ENCODE results near the gene DRC7.
A peak's percentile ranks its signal among the peaks of the same experiment; 100 is the strongest.
"Not testable (repeated sequence)": the region's sequence is repeated elsewhere in the genome, so short reads cannot be mapped to it uniquely, and the experiment has no call there.

The DRC7 gene

DNA sequence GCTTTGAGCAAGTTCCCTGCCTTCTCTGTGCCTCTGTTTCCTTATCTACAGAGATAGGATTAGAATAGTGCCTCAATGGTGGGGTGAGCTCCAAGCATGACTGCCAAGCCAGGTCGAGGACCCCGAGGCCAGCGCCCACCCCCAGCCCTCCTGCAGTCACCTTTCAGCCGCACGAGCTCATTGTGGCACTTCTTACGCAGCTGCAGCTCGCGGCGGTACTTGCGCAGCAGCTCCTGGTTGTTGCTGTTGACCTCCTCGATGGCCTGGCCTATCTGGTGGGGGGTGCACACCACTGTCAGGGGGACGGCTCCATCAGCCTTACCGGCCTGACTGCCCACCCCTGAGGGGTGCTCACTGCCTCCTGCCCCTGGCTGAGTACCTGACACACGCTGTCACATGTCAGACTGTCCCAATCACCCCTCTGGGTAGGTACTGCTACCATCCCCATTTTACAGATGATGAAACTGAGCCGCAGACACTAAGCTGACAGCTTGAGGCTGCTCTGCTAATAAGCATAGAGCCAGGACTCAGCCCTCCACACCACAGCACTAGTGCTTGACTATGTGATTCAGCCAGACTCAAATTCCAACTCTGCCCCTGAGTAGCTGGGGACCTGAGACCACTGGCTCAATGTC, 72.2 kb downstream of the DRC7 start:
- no peak for DNase-seq

DNA sequence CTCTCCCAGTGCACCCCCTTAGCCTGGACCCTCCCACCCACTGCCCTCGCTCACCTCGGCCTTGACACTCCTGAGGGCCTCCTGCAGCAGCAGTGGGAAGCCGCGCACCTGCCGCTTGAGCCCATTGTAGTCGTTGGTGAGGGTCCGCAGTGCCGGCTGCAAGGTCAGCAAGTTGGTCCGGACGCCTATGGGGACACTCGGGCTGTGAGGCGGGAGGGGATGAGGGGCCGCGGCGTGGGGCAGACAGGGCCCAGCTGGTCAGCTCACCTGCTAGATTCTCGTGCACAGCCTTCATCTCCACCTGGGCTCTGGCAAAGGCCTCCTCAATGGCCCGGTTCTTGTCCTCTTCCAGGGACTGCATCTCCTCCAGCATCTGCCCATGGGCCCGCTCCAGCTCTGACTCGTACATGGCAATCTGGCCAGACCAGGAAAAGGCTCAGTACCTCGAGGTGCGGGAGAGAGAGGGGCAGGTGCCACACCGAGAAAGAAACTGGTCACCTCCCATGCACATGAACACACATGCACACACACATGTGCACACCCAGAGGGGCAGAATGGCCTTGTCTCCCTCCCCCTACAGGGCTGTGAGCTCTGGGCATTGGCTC, 75.0 kb downstream of the DRC7 start:
- no peak for DNase-seq

- no peak for DNase-seq
These were observed 75.8 kb downstream of the DRC7 start for GRCh38 chr16:57770361-57770760.

DNA sequence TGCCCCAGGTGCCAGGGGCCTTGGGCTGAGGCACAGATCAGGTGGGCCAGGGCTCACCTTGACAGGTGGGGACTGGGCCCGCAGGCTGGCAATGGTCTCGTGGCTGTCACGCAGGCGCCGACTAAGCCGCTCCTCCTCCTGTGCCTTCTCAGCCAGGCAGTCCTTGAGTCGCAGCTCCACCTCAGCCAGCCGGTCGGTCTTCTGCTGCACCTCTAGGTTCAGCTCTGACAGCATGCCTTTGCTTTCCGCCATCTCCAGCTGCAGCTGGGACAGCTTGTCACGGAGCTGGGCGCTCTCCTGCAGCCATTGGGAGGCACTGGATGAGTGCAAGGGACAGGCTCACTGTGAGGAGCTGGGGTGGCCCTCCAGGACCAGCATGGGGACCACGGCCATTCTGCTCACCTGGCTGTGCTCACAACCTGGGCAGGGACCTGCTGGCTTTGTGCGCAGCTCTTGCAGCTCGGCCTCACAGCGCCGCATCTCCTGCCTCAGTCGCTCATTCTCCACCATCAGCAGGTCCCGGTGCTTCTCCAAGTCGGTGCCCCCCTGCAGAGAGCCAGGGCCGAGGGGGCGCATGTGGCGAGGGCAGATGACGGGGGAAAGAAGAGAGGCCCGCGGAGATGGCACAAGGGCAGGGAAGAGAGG, 76.7 kb downstream of the DRC7 start:
- DNase-seq, result no peak

GRCh38 chr16:57773019-57773418, 78.4 kb downstream of the DRC7 start:
- no peak for DNase-seq

- DNase-seq, result peak; percentile 13
These were observed 79.2 kb downstream of the DRC7 start for GRCh38 chr16:57773655-57774295.

DNA sequence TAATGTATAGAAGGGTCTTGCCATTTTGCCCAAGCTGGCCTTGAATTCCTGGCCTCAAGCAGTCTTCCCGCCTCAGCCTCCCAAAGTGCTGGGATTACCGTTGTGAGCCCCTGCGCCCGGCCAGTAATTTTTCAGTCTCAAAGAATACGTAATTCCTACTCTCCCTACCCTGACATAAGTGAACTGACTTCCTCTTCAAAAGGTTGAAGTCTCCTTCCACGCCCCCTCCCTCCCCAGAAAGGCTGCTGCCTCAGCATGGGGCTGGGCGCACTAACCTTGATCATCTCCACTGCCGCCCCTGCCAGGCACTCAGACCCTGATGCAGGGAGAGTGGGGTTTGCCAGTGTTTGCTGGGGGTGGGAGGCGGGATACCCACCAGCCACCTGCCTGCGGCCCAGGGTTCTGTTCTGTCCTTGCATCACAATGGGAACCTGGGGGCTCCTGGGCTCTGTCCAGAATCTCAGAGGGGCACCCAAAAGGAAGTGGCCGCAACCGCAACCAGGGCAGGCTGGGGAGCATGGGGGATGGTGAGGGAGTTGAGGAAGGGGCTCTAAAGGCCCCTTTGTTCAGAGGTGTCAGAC, 80.2 kb downstream of the DRC7 start:
- no peak for DNase-seq

GRCh38 chr16:57775661-57776469, 81.3 kb downstream of the DRC7 start:
- DNase-seq, result no peak

- DNase-seq, result no peak
These were observed 84.1 kb downstream of the DRC7 start for GRCh38 chr16:57778658-57779057.

DNA sequence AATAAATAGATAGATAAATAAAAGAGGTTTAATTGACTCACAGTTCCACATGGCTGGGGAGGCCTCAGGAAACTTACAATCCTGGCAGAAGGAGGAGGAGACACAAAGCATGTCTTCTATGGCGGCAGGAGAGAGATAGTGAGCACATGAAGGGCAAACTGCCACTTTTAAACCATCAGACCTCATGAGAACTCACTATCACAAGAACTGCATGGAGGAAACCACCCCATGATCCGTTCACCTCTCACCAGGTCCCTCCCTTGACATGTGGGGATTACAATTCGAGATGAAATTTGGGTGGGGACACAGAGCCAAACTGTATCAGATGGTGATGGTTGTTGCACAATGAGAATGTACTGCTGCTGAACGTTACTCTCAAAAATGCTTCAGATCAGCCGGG, 85.2 kb downstream of the DRC7 start:
- DNase-seq, result not testable (repeated sequence)

GRCh38 chr16:57781349-57781740, 86.7 kb downstream of the DRC7 start:
- no peak for DNase-seq
